HCT116 (cell line): ENCODE measurements around the gene GNG13. TPM values are rescaled to one million over a fixed set of nuclear protein-coding genes. Genes with fewer than 3 reads are reported as not detected.

Experiments used
- ATAC-seq: fragments of 200-7000 bp; cut with Tn5 transposase; 2 replicates; pipeline ENCODE4 v1.9.1; 2020; ENCODE audit warnings: mild to moderate bottlenecking, moderate library complexity
- BruUV-seq: library from RNA; stranded (reverse); fragments of 400-500 nt; replicated peaks from 2 replicates; lab custom pipeline; 2021; lab: Mats Ljungman, UMichigan
- CTCF ChIA-PET: fragments of 300-600 bp; sonication (Branson Sonifier 250); formaldehyde crosslinking; loops from one replicate; lab custom pipeline; 2021; ENCODE audit warnings: antibody characterized with exemption; lab: Charles Lee
- POLR2A ChIA-PET: fragments of 300-600, 350-600 bp; sonication (Branson Sonifier 250); formaldehyde crosslinking; loops from one replicate; lab custom pipeline; 2021; ENCODE audit warnings: antibody characterized with exemption; lab: Charles Lee
- RAD21 ChIA-PET, 2 experiments: fragments of 300-600 bp; sonication (Branson Sonifier 250); formaldehyde crosslinking; loops; one replicate each; lab custom pipeline; 2023; ENCODE audit warnings: low total read pairs in 2 of 2; ENCODE audit not compliant: uncharacterized antibody in 2 of 2, unreplicated experiment in 2 of 2, low non-redundant PET in 1 of 2; lab: Charles Lee
- DNase-seq: peaks from one replicate; pipeline ENCODE4 v3.0.0-alpha.2; 2010; ENCODE audit warnings: low read depth, low spot score
- H2AFZ ChIP-seq: fragments of 200-600 bp; shearing (Covaris generic), sonication (generic); 2 replicates; pipeline ENCODE4 v1.6.1; 2017; ENCODE audit warnings: low read depth, mixed run types, mixed read lengths, antibody characterized with exemption, low read length; ENCODE audit not compliant: poor library complexity, severe bottlenecking
- H3K27ac ChIP-seq: 2 replicates; pipeline ENCODE4 v1.5.1; 2012; ENCODE audit warnings: low read depth, low read length
- H3K27me3 ChIP-seq: fragments of 200-600 bp; sonication (generic); 2 replicates; pipeline ENCODE4 v1.6.1; 2016; ENCODE audit warnings: mixed run types, low read length, mixed read lengths; ENCODE audit not compliant: insufficient read depth
- H3K36me3 ChIP-seq, 2 experiments: fragments of 200-500 bp in 1 of 2; fragments of 200-600 bp in 1 of 2; sonication (Bioruptor generic) in 1 of 2; sonication (generic) in 1 of 2; 2 replicates each; pipeline versions ENCODE4 v1.5.1 to v1.6.1; 2014 to 2016; ENCODE audit warnings: low read length in 2 of 2, inconsistent platforms in 1 of 2, mixed read lengths in 1 of 2, mixed run types in 1 of 2; ENCODE audit not compliant: insufficient read depth in 2 of 2, control insufficient read depth in 1 of 2
- H3K4me1 ChIP-seq, 2 experiments: fragments of 200-600 bp in 1 of 2; sonication (generic) in 1 of 2; 2 replicates each; pipeline versions ENCODE4 v1.5.1 to v1.6.1; 2012 to 2017; ENCODE audit warnings: low read length in 2 of 2, inconsistent platforms in 1 of 2, mild to moderate bottlenecking in 1 of 2, mixed read lengths in 1 of 2, mixed run types in 1 of 2, moderate library complexity in 1 of 2; ENCODE audit not compliant: insufficient read depth in 2 of 2, control insufficient read depth in 1 of 2
- H3K4me2 ChIP-seq: fragments of 200-600 bp; sonication (generic); 2 replicates; pipeline ENCODE4 v1.6.1; 2017; ENCODE audit warnings: mixed run types, low read length, mixed read lengths
- H3K4me3 ChIP-seq, 2 experiments: fragments of 200-600 bp in 1 of 2; sonication (generic) in 1 of 2; replicated peaks in 1 of 2; 2 replicates each; pipeline ENCODE4 v1.5.1; 2011 to 2016; ENCODE audit warnings: low read length in 2 of 2, control low read depth in 1 of 2, low read depth in 1 of 2, mild to moderate bottlenecking in 1 of 2, mixed read lengths in 1 of 2, mixed run types in 1 of 2
- H3K79me2 ChIP-seq: fragments of 200-600 bp; sonication (generic); 2 replicates; pipeline ENCODE4 v1.6.1; 2017; ENCODE audit warnings: mild to moderate bottlenecking, mixed run types, low read length, moderate library complexity, mixed read lengths; ENCODE audit not compliant: insufficient read depth
- H3K9ac ChIP-seq: fragments of 200-600 bp; sonication (generic); 2 replicates; pipeline ENCODE4 v1.6.1; 2016; ENCODE audit warnings: low read length, mixed read lengths
- H3K9me2 ChIP-seq: fragments of 200-600 bp; sonication (generic), shearing (Covaris generic); 2 replicates; pipeline ENCODE4 v1.6.1; 2017; ENCODE audit warnings: mixed run types, mild to moderate bottlenecking, moderate library complexity; ENCODE audit not compliant: insufficient read depth
- H3K9me3 ChIP-seq, 2 experiments: fragments of 200-500 bp in 1 of 2; fragments of 200-600 bp in 1 of 2; sonication (Bioruptor generic) in 1 of 2; sonication (generic) in 1 of 2; 2 replicates each; pipeline ENCODE4 v1.6.1; 2014 to 2017; ENCODE audit warnings: low read length in 2 of 2, mixed read lengths in 2 of 2, inconsistent platforms in 1 of 2, low read depth in 1 of 2, mild to moderate bottlenecking in 1 of 2, mixed run types in 1 of 2, moderate library complexity in 1 of 2; ENCODE audit not compliant: control insufficient read depth in 1 of 2, insufficient read depth in 1 of 2
- H4K20me1 ChIP-seq: fragments of 200-600 bp; sonication (generic), shearing (Covaris generic); 2 replicates; pipeline ENCODE4 v1.6.1; 2017; ENCODE audit warnings: mixed run types, mild to moderate bottlenecking, moderate library complexity; ENCODE audit not compliant: insufficient read depth
- ELF1 ChIP-seq: IDR thresholded peaks from 2 replicates; pipeline ENCODE4 v1.6.1; 2012; ENCODE audit warnings: low read depth, borderline replicate concordance
- EZH2 ChIP-seq: fragments of 200-600 bp; sonication (generic); IDR thresholded peaks from 2 replicates; pipeline ENCODE4 v1.6.1; 2017; ENCODE audit warnings: antibody characterized with exemption, mixed run types
- EZH2phosphoT487 ChIP-seq: fragments of 200-600 bp; IDR thresholded peaks from 2 replicates; pipeline ENCODE4 v1.6.1; 2018; ENCODE audit warnings: antibody characterized with exemption, borderline replicate concordance
- POLR2AphosphoS5 ChIP-seq: IDR thresholded peaks from 2 replicates; pipeline ENCODE4 v1.6.1; 2011; ENCODE audit warnings: mild to moderate bottlenecking, low read depth, low read length, moderate library complexity
- TCF7L2 ChIP-seq: IDR thresholded peaks from 2 replicates; pipeline ENCODE4 v1.7.0; 2011; ENCODE audit warnings: borderline replicate concordance, inconsistent platforms; ENCODE audit not compliant: insufficient read depth, insufficient read length; ENCODE audit errors: extremely low read depth
- ZBTB33 ChIP-seq: IDR thresholded peaks from 2 replicates; pipeline ENCODE4 v1.6.1; 2011; ENCODE audit warnings: mild to moderate bottlenecking, low read length, moderate library complexity; ENCODE audit not compliant: insufficient replicate concordance; ENCODE audit errors: extremely low read depth
- intact Hi-C: fragments of 100-400 bp; cut with micrococcal nuclease; formaldehyde crosslinking; loops from 2 replicates; pipeline ENCODE4 v1.10.0; 2022
- total RNA-seq: library from RNA; stranded (reverse); gene quantifications from one replicate; pipeline ENCODE4 v1.2.1, GENCODE V29; 2021; ENCODE audit not compliant: unreplicated experiment

Gene GNG13
- total RNA-seq, 1 experiment from 2014 or later, result not detected

GRCh38 chr16:825341-826061, 25.0 kb upstream of the GNG13 start:
- Histone ChIP-seq H3K9me2 (no peaks in the 10 kb centered on the region), H3K4me2 (no peak overlapping the region), H3K27me3 (no peaks in the 10 kb centered on the region), H4K20me1 (no peaks in the 10 kb centered on the region), H2AFZ (no peak overlapping the region), H3K4me1 (no peaks in the 10 kb centered on the region), H3K9ac (no peak overlapping the region), H3K4me3 (no peak overlapping the region), H3K27ac (no peak overlapping the region), H3K36me3 (no peaks in the 10 kb centered on the region), H3K79me2 (no peaks in the 10 kb centered on the region), H3K9me3 (no peaks in the 10 kb centered on the region)
- ATAC-seq (no peak), DNase-seq (no peak)
- POLR2A ChIA-PET, result no interaction called here
- RAD21 ChIA-PET, result no interaction called here
- no peak for TF ChIP-seq POLR2AphosphoS5
- TF ChIP-seq ELF1, result no peak
- TF ChIP-seq ZBTB33, result no peak
- BruUV-seq, result no TSS peak
- CTCF ChIA-PET, result no interaction called here
- intact Hi-C loops, result no loop called here

DNA sequence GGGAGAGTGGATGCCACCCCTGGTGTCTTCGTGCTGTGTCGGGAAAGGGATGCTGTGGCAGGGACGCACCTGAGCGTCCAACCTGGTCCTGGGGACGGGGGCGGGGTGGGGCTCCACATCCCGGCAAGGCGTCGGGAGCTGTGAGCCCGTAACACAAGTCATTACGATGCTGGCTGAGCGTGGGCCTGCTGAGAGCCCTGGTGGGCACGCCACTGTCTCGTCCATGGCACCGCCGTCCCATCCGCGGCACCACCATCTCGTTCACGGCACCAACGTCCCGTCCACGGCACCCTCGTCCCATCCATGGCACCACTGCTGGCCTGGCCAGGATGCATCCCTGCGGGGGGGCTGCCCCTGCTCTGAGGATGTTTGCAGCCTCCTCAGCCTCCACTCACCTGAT, 24.1 kb upstream of the GNG13 start:
- RAD21 ChIA-PET, result no interaction called here
- ATAC-seq (no peak), DNase-seq (no peak)
- POLR2A ChIA-PET, result no interaction called here
- TF ChIP-seq EZH2phosphoT487 (no peak), EZH2 (no peak), TCF7L2 (no peak)
- TF ChIP-seq, all 23 proteins: peak for 0
- CTCF ChIA-PET, result no interaction called here
- Histone ChIP-seq H3K4me3 (no peak overlapping the region), H3K9me2 (no peaks in the 10 kb centered on the region), H3K79me2 (no peaks in the 10 kb centered on the region), H3K9ac (no peak overlapping the region), H3K27me3 (no peaks in the 10 kb centered on the region), H3K4me1 (no peaks in the 10 kb centered on the region), H3K4me2 (no peak overlapping the region), H2AFZ (no peak overlapping the region), H3K36me3 (no peaks in the 10 kb centered on the region), H3K27ac (no peak overlapping the region), H3K9me3 (no peaks in the 10 kb centered on the region), H4K20me1 (no peaks in the 10 kb centered on the region)
- intact Hi-C loops, result no loop called here
- no TSS peak for BruUV-seq
